Mucosa of rectum (tissue), 2 donors: ENCODE data around the gene TTLL5.

Source experiments
- H3K27ac ChIP-seq, 2 donors: one replicate each; pipeline ENCODE4 v1.7.0; 2013; ENCODE audit warnings: inconsistent platforms in 2 of 2, low read depth in 2 of 2, low read length in 2 of 2
- H3K27me3 ChIP-seq, 2 donors: one replicate each; pipeline ENCODE4 v1.7.0; 2013; ENCODE audit warnings: low read length in 2 of 2; ENCODE audit not compliant: control insufficient read depth in 2 of 2, insufficient read depth in 2 of 2
- H3K36me3 ChIP-seq, 2 donors: one replicate each; pipeline ENCODE4 v1.7.0; 2013; ENCODE audit warnings: low read length in 2 of 2; ENCODE audit not compliant: control insufficient read depth in 2 of 2, insufficient read depth in 2 of 2
- H3K4me1 ChIP-seq, 2 donors: one replicate each; pipeline ENCODE4 v1.7.0; 2013; ENCODE audit warnings: low read length in 2 of 2, mild to moderate bottlenecking in 1 of 2; ENCODE audit not compliant: control insufficient read depth in 2 of 2, insufficient read depth in 2 of 2
- H3K4me3 ChIP-seq, 2 donors: one replicate each; pipeline ENCODE4 v1.7.0; 2013; ENCODE audit warnings: low read length in 2 of 2
- H3K9ac ChIP-seq, 2 donors: one replicate each; pipeline ENCODE4 v1.7.0; 2013; ENCODE audit warnings: low read length in 2 of 2, low read depth in 1 of 2, mild to moderate bottlenecking in 1 of 2
- H3K9me3 ChIP-seq, 2 donors: one replicate each; pipeline ENCODE4 v1.7.0; 2013; ENCODE audit warnings: low read length in 2 of 2; ENCODE audit not compliant: control insufficient read depth in 2 of 2
- donor health status: healthy.
- donor health status: Normal muscosa, but diverticular disease.

TTLL5 gene

DNA sequence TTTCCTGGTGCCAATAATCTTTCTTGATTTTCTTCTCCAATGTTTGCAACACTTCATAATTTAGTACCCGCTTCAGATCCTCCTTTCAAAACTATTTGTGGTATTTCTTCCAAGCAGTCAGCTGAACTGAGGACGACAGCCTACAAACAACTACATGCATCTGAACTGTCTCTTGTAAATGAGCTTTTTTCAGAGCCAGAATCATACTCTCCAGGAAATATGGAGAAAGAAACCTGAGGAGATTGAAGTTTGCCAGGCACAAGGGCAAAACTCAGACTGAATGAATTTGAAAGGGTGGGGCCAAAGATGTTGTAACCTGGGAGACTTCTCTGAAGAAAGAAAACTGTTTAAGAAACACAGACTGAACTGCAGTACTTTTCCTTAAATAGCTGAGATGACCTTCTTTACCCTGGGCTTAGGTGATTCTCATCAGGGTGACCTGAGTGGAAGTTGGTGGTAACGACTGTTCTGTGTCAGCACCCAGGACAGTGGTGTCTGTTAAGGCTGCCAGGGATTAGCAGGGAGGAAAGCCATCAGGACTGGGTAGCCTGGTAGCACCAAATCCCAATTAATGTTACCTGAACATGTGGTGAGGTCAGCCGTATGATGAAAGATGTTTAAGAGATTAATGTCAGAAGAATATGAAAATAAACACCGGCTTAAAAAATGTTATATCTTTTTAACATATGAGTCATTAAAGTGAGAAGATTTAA, 225.7 kb downstream of the TTLL5 start:
- Histone ChIP-seq H3K9me3 (no peaks in the 10 kb centered on the region), H3K27ac (no peak overlapping the region), H3K4me1 (no peaks in the 10 kb centered on the region), H3K36me3 (peaks cover 0 to 4% of the 10 kb centered on the region in 2 donors), H3K4me3 (no peak overlapping the region), H3K27me3 (no peaks in the 10 kb centered on the region), H3K9ac (no peak overlapping the region)

DNA sequence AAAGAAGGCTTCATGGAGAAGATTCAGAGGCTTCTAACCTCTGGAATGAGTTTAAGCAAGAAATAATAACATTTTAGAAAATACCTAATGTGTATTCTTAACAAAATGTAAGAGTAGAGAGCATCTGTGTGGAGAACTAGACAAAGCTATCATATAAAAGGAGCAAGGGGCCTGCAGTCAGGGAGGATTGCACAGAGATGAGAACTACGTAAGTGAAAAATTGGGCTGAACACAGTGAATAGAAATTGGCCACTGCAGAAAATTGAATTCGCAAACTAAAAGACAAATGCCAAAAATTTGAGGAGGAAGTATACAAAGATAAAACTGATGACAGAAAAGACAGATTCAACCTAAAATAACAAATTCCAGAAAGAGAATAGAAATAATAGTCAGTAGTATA, 227.9 kb downstream of the TTLL5 start:
- Histone ChIP-seq H3K36me3 (no peaks in the 10 kb centered on the region), H3K4me1 (no peaks in the 10 kb centered on the region), H3K27ac (no peak overlapping the region), H3K4me3 (no peak overlapping the region), H3K9ac (no peak overlapping the region), H3K9me3 (no peaks in the 10 kb centered on the region), H3K27me3 (no peaks in the 10 kb centered on the region)

DNA sequence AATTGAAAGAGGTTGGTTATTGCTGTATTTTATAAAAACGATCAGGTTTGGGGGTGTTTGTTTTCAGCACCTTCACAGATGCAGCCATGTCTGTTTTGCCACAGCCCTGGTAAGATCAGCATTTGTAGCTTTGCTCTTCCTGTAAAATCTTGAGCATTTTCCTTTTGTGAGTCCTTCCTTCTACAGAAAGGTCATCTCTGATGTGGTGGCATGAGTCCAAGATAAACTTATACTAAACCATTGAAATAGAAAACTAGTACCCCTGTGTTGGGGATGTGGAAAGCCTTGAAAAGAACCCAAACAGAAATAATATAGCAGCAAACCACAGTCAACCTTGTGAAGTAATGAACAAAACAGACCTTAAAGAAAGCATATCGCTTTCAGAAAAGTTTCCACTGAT, 235.3 kb downstream of the TTLL5 start:
- H3K4me1 ChIP-seq: no peaks in the 10 kb centered on the region
- no peak overlapping the region for H3K9ac ChIP-seq
- H3K27ac ChIP-seq: no peak overlapping the region
- no peaks in the 10 kb centered on the region for H3K36me3 ChIP-seq
- H3K4me3 ChIP-seq: no peak overlapping the region
- H3K27me3 ChIP-seq: no peaks in the 10 kb centered on the region
- H3K9me3 ChIP-seq: no peaks in the 10 kb centered on the region

DNA sequence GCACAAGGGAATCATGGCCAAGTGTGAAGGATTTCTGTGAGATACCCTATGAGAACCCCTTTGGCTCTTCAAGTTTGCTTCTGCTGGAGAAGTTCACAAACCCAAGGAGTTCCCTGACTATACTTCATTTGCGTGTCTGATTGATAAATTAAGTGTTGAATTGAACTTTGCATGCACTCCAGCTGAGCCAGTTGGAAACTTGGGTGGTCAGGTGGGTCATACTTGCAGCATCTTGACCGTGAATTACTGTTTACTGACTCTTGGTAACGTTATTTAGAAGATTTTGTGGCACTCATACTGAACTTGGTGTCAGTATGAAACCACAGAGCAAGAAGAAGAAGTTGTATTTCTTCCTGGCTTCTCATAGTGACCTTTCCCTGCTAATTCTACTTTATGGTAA, 243.3 kb downstream of the TTLL5 start:
- H3K9ac ChIP-seq: no peak overlapping the region
- H3K4me3 ChIP-seq: no peak overlapping the region
- no peaks in the 10 kb centered on the region for H3K27me3 ChIP-seq
- peaks cover 0 to 2% of the 10 kb centered on the region in 2 donors for H3K36me3 ChIP-seq
- H3K4me1 ChIP-seq: peaks cover 0 to 3% of the 10 kb centered on the region in 2 donors
- no peaks in the 10 kb centered on the region for H3K9me3 ChIP-seq
- no peak overlapping the region for H3K27ac ChIP-seq

DNA sequence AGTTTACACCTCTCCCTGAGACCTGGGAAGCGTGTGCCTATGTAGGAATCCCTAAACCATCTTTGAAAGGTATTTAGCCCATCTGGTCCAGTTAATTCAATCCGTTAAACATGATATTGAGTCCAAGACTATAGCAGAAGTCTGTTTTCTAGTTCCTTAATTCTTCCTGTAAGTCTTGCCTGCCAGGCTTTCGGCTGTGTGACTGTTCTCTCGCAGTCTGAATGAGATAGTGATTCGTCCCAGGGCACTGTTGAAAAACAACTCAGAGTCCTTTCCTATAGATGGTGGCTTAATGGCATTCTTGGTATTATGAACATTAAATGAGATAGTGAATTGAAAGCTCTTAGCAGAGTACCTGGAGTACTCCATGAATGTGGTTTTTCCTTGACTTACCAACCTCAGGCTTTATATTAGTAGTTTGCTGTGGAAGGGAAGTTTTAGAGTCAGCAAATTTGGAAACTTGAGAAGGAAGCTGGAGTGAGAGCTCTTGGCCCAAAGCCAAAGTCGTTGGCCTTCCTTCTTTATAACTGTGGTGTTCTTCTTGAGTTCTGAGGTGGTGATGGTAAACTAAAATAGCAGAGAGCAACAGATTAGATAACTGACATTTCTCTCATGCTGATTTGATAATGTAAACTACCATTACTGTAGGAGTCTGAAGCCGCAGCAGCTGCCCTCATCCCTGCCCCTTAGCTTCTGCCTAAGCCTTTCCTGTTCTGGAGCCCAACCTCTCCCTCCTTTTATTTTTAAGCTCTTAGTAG, 244.3 kb downstream of the TTLL5 start:
- Histone ChIP-seq H3K9ac (no peak overlapping the region), H3K9me3 (no peaks in the 10 kb centered on the region), H3K4me3 (no peak overlapping the region), H3K4me1 (peaks cover 0 to 3% of the 10 kb centered on the region in 2 donors), H3K27me3 (no peaks in the 10 kb centered on the region), H3K27ac (no peak overlapping the region), H3K36me3 (peaks cover 0 to 2% of the 10 kb centered on the region in 2 donors)

DNA sequence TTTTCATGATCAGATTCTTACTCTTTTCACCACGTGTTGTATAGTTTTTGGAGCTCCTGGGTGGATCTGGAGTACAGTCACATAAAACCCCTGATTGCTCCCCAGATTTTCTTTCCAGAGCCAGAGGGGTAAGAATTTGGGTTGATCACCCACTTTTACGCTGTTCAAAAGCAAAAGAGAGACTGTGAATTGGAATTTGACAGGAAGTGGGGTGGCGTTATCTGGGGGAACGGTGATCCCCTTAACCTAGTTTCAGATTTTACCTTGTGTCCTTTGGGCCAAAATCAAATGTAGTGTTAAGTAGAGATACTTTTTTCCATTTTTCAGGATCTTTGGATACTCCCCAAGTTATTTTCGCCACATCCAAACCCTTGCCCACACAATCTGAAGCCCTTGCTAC, 245.2 kb downstream of the TTLL5 start:
- H3K36me3 ChIP-seq: peaks cover 0 to 2% of the 10 kb centered on the region in 2 donors
- no peak overlapping the region for H3K27ac ChIP-seq
- peaks cover 0 to 3% of the 10 kb centered on the region in 2 donors for H3K4me1 ChIP-seq
- no peak overlapping the region for H3K4me3 ChIP-seq
- H3K9ac ChIP-seq: no peak overlapping the region
- H3K9me3 ChIP-seq: no peaks in the 10 kb centered on the region
- no peaks in the 10 kb centered on the region for H3K27me3 ChIP-seq

DNA sequence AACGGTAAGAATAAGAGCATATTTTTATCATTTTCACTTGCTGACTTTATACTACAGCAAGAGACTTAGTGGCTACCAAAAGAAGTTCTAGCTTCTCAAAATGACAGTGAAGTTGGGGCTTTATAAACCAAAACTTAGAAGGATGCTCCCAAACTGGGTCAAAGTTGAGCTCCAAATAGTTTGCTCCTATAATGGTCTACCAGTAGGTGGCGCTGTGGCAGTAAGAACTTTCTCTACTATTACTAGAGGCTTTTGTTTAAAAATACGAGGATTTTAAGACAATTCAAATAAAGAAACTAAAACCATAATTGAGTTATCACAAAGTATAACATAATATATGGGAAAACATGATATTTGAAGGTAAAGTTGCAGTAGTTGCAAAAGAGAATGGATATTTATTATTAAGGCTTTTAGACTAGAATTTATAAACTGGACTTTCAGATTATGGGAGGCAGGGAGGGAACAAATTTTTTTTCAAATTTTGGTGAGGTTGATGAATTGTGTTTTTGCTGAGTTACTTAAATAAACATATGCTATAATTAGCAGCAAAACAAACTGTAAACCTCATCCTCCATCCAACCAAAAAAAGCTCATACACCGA, 245.7 kb downstream of the TTLL5 start:
- Histone ChIP-seq H3K27me3 (no peaks in the 10 kb centered on the region), H3K36me3 (peaks cover 0 to 2% of the 10 kb centered on the region in 2 donors), H3K4me3 (no peak overlapping the region), H3K4me1 (peaks cover 0 to 3% of the 10 kb centered on the region in 2 donors), H3K27ac (no peak overlapping the region), H3K9me3 (no peaks in the 10 kb centered on the region), H3K9ac (no peak overlapping the region)

DNA sequence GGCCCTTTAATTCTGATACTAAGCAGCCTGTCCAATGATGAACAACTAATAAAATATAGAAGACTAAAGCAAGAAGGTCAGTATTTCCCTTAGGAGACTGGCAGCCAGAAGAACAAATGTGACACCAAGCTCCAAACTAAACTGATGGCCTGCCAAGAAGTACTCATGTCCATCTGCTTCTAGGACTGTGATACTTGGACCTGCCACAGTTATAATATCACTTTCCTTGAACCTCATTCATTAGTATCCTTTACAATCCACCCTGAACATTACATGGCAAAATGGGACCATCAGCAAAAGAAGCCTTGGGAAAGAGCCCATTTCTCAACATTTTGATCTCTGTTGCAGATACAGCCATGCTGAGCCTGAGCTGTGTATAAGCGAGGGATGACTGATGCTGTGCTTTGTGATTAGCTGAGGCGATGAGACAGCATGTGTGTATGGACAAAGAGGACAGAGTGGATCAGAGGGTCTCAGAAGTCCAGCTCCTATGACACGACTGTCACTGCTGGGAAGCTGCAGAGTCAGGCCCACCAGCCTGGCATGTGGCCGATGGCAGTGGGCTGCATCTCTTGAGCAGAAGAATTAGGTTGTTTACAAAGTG, 246.8 kb downstream of the TTLL5 start:
- no peak overlapping the region for H3K27ac ChIP-seq

DNA sequence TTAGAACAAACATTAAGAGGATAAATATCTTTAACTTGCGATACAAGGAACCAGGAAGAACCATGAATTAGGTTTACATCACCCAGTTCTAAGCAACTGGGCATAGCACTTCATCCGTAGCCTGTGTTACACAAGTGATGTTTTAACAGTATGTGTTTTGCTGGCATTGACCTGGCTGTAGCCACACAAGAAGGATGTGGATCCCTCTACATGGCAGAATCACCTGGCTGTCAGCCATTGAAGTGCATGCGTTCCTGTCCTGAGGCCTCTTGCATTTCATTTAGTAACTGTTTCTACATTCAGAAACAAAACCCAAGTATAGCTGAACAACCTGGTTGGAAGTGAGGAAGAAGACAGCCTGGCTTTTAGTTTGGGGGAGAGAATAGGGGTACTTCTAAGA, 248.6 kb downstream of the TTLL5 start:
- Histone ChIP-seq H3K4me1 (peaks cover 0 to 7% of the 10 kb centered on the region in 2 donors), H3K9me3 (no peaks in the 10 kb centered on the region), H3K27ac (no peak overlapping the region), H3K4me3 (no peak overlapping the region), H3K27me3 (no peaks in the 10 kb centered on the region), H3K9ac (no peak overlapping the region), H3K36me3 (no peaks in the 10 kb centered on the region)

More for the DNA sequence above, 246.8 kb downstream of the TTLL5 start:
- Histone ChIP-seq H3K9ac (no peak overlapping the region), H3K4me1 (peaks cover 0 to 6% of the 10 kb centered on the region in 2 donors), H3K27me3 (no peaks in the 10 kb centered on the region), H3K9me3 (no peaks in the 10 kb centered on the region), H3K36me3 (no peaks in the 10 kb centered on the region), H3K4me3 (no peak overlapping the region)

DNA sequence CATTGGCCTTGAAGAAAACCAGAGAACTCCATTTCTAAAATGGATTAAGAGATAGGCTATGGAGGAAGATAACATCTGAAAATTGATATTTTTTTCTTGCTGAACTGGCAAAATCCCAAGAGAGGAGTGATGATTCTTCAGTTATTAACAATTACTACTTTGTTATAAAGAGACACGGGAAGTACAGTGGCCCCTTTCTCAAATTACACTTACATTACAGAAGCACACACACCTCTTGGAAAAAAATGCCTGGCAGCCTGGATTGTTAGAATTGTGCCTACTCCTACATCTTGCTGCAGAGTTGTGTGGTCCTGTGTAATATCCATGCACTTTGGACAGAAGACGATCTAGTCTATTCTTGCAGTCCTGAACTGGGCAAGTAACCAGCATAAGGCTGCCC, 249.0 kb downstream of the TTLL5 start:
- peak overlapping the region in 1 of 2 donors; percentile 25 for H3K27ac ChIP-seq
- H3K36me3 ChIP-seq: no peaks in the 10 kb centered on the region
- no peaks in the 10 kb centered on the region for H3K9me3 ChIP-seq
- H3K4me3 ChIP-seq: no peak overlapping the region
- no peak overlapping the region for H3K9ac ChIP-seq
- peaks cover 0 to 7% of the 10 kb centered on the region in 2 donors for H3K4me1 ChIP-seq
- no peaks in the 10 kb centered on the region for H3K27me3 ChIP-seq
